HG03521 (cell line): ENCODE measurements around the gene DEFB123.
"Not testable (repeated sequence)": the region's sequence is repeated elsewhere in the genome, so short reads cannot be mapped to it uniquely, and the experiment has no call there.

Experiments used
- ATAC-seq: cut with Tn5 transposase; IDR thresholded peaks from one replicate; pipeline ENCODE4 v1.9.1; 2021; ENCODE audit warnings: mild to moderate bottlenecking, moderate library complexity; ENCODE audit not compliant: unreplicated experiment

DEFB123 gene

GRCh38 chr20:31440012-31440659 is at the start of gene DEFB123:
DEFB123 (plus strand) TSS chr20:31440632; CDS start chr20:31440699, 67 bp downstream.
- ATAC-seq, result no peak

DNA sequence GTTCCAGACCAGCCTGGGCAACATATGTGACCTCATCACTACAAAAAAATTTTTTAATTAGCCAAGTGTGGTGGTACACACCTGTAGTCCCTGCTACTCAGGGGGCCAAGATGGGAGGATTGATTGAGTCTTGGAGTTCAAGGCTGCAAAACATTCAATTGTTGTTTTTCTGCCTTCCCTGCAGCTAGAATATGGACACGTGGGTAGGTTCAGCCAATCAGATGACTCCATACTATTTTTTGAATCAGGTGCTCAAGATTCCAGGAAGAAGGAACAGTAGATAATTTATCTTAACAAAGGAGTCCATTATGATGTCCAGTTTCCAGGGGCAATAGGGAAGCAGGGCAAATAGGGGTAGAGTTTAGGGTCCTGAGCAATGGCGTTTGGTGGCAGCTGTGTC is 47.6 kb upstream of the DEFB123 start:
- no peak for ATAC-seq

DNA sequence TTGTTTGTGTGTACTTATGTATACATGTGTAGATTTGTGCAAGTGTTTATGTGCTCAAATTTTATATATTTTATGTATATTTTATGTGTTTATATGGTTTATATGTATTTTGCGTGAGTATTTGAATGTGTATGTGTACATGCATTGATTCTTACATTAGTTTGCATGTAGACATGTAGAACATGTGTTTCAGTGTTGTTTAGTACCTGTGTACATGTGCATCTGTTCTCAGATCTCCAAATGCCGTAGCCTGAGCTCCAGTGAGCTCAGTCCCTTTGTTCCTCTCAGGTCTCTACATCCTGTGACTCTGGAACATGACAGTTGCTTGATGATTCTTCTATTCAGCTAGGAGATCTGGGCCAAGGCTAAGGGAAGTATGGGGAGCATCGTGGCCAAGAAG is 45.5 kb upstream of the DEFB123 start:
- ATAC-seq, result no peak

GRCh38 chr20:31403886-31404285 is 36.5 kb upstream of the DEFB123 start:
- no peak for ATAC-seq

DNA sequence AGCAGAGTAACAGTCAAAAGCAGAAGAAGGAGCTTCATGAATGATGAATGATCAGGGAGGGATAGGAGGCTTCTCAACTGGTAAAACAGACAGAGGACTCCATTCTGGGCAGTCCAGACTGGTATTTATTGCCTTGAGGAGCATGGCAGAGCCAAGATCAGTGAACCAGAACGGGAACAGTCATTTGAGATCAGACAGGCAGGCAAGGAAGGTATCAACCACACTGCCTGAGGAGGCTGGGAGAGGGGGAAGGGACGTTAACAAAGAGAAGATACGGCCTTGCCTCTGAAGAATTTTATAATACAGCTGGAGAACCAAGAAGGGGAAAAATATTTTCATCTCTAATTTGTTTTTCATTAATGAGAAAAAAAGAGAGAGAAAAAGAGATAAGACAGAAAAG is 34.3 kb upstream of the DEFB123 start, which contains the start of gene DEFB121:
Gene DEFB121, minus strand, starts transcription at position 101 of the 400 bp plus-strand sequence. Its CDS starts 63 bp downstream, at position 38.
- no peak for ATAC-seq

GRCh38 chr20:31410011-31410410 is 30.4 kb upstream of the DEFB123 start:
- ATAC-seq, result no peak

DNA sequence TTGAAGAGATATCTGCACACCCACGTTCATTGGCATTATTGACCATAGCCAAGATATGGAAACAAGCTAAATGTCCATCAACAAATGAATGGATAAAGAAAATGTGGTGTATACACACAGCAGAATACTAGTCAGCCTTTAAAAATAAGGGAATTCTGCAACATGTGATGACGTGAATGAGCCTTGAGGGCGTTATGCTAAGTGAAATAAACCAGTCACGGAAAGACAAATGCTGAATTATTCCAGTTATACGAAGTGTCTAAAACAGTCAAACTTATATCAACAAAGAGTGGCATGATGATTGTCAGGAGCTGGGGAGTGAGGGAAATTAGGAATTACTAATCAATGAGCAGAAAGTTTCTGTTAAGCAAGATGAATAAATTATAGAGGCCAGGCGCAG is 26.1 kb upstream of the DEFB123 start:
- ATAC-seq, result no peak

GRCh38 chr20:31415653-31416052 is 24.8 kb upstream of the DEFB123 start:
- ATAC-seq, result no peak

DNA sequence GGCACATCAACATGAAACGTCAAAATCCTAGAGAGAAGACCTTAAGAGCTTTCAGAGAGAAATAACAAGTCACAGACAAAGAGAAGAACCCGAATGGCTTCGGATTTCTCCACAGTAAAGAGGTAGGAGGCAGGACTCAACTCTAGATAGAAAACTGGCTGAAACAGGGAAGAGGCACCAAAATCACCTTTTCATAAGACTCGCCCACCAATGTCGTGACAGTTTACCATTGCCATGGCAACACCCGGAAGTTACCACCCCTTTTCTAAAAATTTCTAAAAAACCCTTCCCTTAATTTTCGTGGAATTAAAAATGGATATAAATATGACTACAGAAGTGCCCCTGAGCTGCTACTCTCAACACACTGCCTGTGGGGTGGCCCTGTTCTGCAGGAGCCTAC is 22.1 kb upstream of the DEFB123 start:
- ATAC-seq, result no peak

DNA sequence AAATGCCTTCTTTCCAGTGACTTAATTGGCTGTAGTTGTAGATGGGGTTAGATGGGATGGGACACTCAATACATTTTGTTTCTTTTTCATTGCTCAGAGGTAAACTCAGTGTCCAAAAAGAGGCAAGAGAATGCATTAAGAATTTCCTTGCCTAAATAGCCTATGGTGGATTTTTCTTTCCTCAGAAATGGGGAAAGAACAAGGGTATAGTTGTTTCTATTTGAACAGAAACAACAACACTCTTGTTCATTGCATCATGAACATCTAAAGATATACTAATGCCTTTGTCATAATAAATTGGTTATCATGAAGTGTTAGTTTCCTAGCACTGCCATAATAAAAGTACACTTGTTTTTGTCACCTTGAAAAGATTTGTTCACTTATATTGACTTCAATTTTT is 14.6 kb upstream of the DEFB123 start:
- ATAC-seq, result no peak

- ATAC-seq, result not testable (repeated sequence)
These were observed 13.4 kb upstream of the DEFB123 start for GRCh38 chr20:31426891-31427551.

- ATAC-seq, result not testable (repeated sequence)
These were observed 12.9 kb upstream of the DEFB123 start for GRCh38 chr20:31427576-31427975.

DNA sequence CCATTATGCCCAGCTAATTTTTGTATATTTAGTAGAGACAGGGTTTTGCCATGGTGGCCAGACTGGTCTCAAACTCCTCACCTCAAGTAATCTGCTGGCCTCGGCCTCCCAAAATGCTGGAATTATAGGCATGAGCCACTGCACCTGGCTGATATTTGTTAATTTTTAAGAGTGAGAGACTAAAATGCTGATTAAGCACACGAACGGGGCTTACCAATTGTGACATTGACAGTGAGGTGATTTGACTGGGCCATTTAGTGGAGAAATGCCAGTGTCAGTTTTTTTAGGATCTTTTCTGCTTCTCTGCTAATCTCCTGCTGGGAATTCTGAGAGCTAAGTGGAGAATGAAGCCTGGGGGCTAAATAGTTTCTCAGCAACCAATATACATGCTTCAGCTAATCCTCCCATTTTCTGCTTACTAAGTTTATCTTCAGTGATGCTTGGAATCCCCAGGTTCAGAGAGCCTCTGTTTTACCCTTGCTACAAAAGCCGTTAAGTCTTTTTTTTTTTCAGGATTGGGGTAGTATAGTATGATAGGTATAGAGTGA is 9.8 kb upstream of the DEFB123 start:
- no peak for ATAC-seq

- ATAC-seq, result no peak
These were observed 5.8 kb downstream of the DEFB123 start for GRCh38 chr20:31446084-31446819.

DNA sequence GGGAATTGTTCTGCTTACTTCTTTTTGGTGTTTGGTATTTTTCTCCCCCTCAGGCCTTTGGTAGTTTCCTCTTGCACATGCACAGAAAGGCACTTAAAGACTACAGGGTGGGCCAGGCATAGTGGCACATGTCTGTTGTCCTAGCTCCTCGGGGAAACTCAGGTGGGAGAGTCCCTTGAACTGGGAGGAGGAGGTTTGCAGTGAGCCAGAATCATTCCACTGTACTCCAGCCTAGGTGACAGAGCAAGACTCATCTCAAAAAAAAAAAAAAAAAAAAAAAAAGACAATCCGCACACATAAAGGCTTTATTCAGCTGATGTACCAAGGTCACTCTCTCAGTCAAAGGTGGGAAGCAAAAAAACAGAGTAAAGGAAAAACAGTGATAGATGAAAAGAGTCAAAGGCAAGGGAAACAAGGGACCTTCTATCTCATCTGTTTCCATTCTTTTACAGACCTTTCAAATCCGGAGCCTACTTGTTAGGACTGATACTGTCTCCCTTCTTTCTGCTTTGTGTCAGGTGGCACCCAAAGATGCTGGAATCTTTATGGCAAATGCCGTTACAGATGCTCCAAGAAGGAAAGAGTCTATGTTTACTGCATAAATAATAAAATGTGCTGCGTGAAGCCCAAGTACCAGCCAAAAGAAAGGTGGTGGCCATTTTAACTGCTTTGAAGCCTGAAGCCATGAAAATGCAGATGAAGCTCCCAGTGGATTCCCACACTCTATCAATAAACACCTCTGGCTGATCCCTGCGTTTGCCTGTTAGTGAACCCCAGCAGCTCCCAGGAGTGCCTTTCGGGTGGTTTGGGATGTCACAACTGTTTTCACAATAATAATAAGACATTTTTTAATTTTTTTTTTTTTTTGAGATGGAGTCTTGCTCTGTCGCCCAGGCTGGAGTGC is 9.3 kb downstream of the DEFB123 start:
- ATAC-seq, result no peak

DNA sequence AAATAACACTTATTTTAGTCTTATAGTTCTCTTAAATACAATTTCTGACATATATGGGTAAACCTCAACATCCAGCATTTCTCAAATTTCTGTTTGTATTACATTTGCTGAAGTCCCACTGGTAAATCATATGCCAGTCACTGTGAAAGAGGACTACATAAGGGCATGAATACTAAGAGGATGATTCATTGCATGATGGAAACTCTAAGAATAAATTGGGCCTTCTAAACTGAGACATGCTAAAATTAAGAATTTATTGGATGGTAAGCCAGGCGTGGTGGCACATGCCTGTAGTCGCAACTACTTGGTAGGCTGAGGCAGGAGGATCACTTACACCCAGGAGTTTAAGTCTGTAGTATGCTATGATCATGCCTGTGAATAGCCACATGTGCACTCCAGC is 12.1 kb downstream of the DEFB123 start:
- no peak for ATAC-seq

DNA sequence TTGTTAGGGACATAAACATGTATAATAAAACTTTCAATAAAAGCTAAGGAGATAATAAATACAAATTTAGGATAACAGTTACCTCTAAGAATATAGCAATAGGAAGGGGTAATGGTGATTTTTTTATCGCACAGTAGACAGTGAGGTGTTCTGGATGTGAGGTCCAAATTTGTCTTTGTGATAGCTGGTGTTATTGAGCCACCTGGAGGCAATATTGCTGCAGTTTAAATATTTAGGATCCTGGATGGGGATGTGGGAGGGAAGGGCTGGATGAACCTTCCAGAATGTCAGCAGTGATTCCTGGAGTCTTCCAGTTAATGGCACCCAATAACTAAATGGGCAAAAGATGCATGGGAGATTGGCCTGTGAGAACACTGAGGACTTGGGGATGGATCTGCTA is 13.9 kb downstream of the DEFB123 start:
- no peak for ATAC-seq

- ATAC-seq, result not testable (repeated sequence)
These were observed 30.5 kb downstream of the DEFB123 start for GRCh38 chr20:31470946-31471345.

DNA sequence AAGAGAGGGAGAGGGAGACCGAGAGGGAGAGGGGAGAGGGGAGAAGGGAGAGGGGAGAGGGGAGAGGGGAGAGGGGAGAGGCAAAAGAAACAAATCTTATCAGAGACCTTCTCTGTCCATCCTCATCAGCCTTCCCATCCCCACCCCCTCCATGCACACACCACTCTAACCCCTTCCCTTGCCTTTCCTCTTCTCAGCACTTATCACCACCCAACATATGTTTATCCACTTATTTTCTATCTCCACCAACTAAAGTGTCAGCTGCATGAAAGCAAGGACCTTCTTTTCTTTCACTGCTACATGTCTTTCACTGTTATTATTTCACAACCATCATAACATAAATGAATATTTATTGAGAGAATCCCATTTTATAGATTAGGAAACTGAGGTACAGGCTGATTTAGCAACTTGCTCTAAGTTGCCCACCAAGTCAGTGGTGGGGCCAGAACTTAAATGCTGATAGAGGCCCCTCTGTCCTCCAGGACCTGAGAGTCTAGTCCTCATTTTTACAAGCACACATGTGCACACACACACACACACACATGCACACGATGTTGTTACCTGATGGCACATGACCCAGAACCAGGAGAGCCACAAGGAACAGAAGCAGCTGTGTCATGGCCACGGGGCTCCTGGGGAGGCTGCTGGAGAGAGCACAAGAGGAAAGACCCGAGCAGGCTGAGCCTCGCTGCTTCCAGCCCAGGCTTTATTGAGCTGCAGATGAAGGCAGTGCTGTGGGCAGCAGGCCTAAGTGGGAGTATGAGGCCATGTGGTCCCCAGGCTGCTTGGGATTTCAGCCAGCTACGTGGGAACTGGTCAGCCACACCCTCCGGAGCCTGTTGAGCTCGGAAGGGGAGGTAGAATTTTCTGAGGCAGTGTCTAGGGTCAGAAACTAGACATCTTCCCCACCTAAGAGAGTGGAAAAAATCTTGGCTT is 32.2 kb downstream of the DEFB123 start:
- ATAC-seq, result no peak
